ENCODE results near the gene PLD6.

GRCh38 chr17:17180141-17180603, 26.0 kb downstream of the PLD6 start:
- TF ChIP-seq CTCF (IDR thresholded peaks at IDR 0.05; ENCODE audit: low read depth, low read length, poor library complexity, severe bottlenecking) (no peak), EZH2phosphoT487 (IDR thresholded peaks at IDR 0.05; ENCODE audit: borderline replicate concordance, low read length) (no peak)

Data from DOHH2 (cell line).